ENCODE results near the gene ACOT11. TPM values are rescaled to one million over a fixed set of nuclear protein-coding genes. Genes with fewer than 3 reads are reported as not detected.

The ACOT11 gene
- total and polyA plus RNA-seq, 2 of the 4 experiments (the other 2 are of a cell fraction): 2.5 to 2.7 TPM

DNA sequence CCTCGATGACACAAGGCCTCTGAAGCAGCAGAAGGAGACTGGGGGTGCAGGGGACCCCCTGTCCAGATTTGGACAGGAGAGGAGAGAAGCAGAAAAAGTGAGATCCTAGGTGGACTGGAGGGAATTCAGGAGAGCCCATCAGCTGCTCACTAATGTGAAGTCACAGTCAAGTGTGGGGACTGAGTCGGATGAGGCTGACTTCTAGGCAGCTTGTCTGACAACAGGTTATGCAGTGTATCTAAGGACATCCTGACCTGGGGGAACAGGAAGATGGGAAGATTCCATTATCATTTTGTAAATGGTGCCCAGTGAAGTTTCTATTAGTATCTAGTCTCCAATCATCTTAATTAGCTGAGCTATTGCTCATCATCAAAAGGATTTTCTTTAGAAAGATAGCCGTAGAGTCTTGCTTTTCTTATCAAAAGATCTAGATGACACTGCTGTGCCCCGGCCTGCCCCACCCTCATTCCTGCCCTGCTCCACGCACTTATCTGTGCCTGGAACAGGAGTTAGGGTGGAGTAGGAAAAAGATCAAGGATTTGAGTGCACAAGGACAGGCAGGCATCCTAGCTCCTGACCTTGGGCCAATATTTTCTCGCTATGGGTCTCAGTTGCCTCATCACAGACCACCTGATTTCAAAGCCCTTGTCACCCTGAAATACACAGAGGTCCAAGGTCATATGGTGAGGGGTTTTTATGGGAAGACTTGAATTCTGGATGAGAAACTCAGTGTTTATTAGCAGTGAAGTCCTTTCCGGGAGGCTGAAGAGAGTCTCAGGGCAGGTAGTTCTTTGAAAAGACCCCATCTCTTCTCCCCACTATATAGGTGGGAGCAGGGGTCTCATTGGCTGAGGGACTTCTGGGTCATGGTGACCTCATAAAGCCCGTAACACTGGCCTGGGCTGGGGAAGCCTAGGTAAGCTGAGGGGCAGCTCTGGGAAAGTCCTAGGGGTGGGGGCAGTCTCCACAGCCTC, 93.1 kb downstream of the ACOT11 start, which contains the start of gene MROH7 (continued):
- TF ChIP-seq RAD21 (IDR thresholded peaks at IDR 0.05; ENCODE audit: low read length) (no peak), POLR2A (IDR thresholded peaks at IDR 0.05; ENCODE audit: low read depth, low read length) (no peak)

DNA sequence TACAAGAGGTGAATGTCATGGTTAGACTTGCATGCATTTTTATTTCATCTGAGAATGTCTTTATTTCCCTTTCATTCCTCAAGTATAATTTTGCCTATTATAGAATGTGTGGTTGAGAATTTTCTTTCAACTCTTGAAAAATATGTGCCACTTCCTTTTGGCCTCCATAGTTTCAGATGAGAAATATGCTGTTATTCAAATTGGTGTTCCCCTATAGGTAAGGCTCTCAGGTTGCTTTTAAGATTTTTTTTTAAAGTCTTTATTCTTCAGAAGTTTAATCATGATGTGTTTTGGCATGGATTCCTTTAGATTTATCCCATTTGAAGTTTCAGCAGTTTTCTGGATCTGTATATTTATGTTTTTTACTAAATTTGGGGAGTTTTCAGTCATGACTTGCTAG, 95.7 kb downstream of the ACOT11 start:
- ChIA-PET CTCF (no interaction called here), POLR2A (ENCODE audit: unreplicated experiment) (no interaction called here)
- H4K91ac ChIP-seq (ENCODE audit: insufficient read depth, low read depth, low read length): no peak overlapping the region
- H2AFZ ChIP-seq (replicated peaks; ENCODE audit: low read length, poor library complexity): no peak overlapping the region
- H3K27ac ChIP-seq (ENCODE audit: insufficient read depth, low read length): no peak overlapping the region
- no peaks in the 10 kb centered on the region for H3K36me3 ChIP-seq (ENCODE audit: control insufficient read depth, insufficient read depth, low read length)
- H3K79me1 ChIP-seq (ENCODE audit: low read depth in 1 of 2, low read length in 2 of 2): no peaks in the 10 kb centered on the region
- no peak overlapping the region for H2AK5ac ChIP-seq (ENCODE audit: low read depth, low read length)
- no peak overlapping the region for H2AK9ac ChIP-seq (replicated peaks; ENCODE audit: low read depth, low read length, poor library complexity)
- no peak overlapping the region for H4K8ac ChIP-seq (ENCODE audit: low read depth in 2 of 2, low read length in 2 of 2)
- DNase-seq (no peak), ATAC-seq (ENCODE audit: low read depth) (no peak)
- H3K4me1 ChIP-seq (ENCODE audit: control insufficient read depth, insufficient read depth, low read length): no peaks in the 10 kb centered on the region
- H3K56ac ChIP-seq (ENCODE audit: extremely low read depth, insufficient read depth, low read length): no peak overlapping the region
- in situ Hi-C loops (cut with MboI; ENCODE audit: low sequenced_read_pairs): no loop called here
- peaks cover 20% of the 10 kb centered on the region for H3K27me3 ChIP-seq (ENCODE audit: control insufficient read depth, insufficient read depth, low read length)
- H4K5ac ChIP-seq (ENCODE audit: low read depth, low read length): no peak overlapping the region
- no peak overlapping the region for H3K18ac ChIP-seq (ENCODE audit: low read depth, low read length)
- no peak overlapping the region for H3K4ac ChIP-seq (ENCODE audit: low read depth, low read length)
- H2BK5ac ChIP-seq (ENCODE audit: low read depth, low read length, poor library complexity, severe bottlenecking): no peak overlapping the region
- no peak overlapping the region for H3K4me2 ChIP-seq (ENCODE audit: low read depth, low read length)
- no peak overlapping the region for H2BK20ac ChIP-seq (ENCODE audit: low read depth, low read length)
- no TSS peak for BruUV-seq (replicated peaks)
- H3K14ac ChIP-seq (replicated peaks; ENCODE audit: low read depth, low read length): no peak overlapping the region
- no peak overlapping the region for H2BK15ac ChIP-seq (ENCODE audit: low read depth, low read length)
- H3K23ac ChIP-seq (ENCODE audit: low read depth, low read length): no peak overlapping the region
- no peak overlapping the region for H3K4me3 ChIP-seq (ENCODE audit: insufficient read depth, low read depth, low read length)
- H3K9me1 ChIP-seq (ENCODE audit: insufficient read depth, low read length): no peaks in the 10 kb centered on the region; the same call in 1 of the 2 replicates
- H3K9ac ChIP-seq (ENCODE audit: low read depth, low read length): no peak overlapping the region
- no peak overlapping the region for H2BK120ac ChIP-seq (ENCODE audit: low read depth, low read length)
- intact Hi-C loops (cut with micrococcal nuclease): no loop called here
- H3K9me3 ChIP-seq (ENCODE audit: control insufficient read depth, insufficient read depth, low read length): peaks cover 10% of the 10 kb centered on the region
- no peaks in the 10 kb centered on the region for H4K20me1 ChIP-seq (ENCODE audit: insufficient read depth, low read length)
- dilution Hi-C loops (cut with HindIII; ENCODE audit: low sequenced_read_pairs, unreplicated experiment): no loop called here
- TF ChIP-seq POLR2A (IDR thresholded peaks at IDR 0.05; ENCODE audit: low read depth, low read length): no peak
- TF ChIP-seq FOS (IDR thresholded peaks at IDR 0.05; ENCODE audit: low read depth, low read length): no peak
- TF ChIP-seq MAFK (IDR thresholded peaks at IDR 0.05; ENCODE audit: low read depth, low read length): no peak
- TF ChIP-seq, protein P1, sequence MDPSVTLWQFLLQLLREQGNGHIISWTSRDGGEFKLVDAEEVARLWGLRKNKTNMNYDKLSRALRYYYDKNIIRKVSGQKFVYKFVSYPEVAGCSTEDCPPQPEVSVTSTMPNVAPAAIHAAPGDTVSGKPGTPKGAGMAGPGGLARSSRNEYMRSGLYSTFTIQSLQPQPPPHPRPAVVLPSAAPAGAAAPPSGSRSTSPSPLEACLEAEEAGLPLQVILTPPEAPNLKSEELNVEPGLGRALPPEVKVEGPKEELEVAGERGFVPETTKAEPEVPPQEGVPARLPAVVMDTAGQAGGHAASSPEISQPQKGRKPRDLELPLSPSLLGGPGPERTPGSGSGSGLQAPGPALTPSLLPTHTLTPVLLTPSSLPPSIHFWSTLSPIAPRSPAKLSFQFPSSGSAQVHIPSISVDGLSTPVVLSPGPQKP (IDR thresholded peaks at IDR 0.05; ENCODE audit: borderline replicate concordance, low read depth, low read length): no peak
- TF ChIP-seq NFE2L2 (IDR thresholded peaks at IDR 0.05; ENCODE audit: low read depth, low read length): no peak
- TF ChIP-seq, protein P2, sequence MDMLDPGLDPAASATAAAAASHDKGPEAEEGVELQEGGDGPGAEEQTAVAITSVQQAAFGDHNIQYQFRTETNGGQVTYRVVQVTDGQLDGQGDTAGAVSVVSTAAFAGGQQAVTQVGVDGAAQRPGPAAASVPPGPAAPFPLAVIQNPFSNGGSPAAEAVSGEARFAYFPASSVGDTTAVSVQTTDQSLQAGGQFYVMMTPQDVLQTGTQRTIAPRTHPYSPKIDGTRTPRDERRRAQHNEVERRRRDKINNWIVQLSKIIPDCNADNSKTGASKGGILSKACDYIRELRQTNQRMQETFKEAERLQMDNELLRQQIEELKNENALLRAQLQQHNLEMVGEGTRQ (IDR thresholded peaks at IDR 0.05; ENCODE audit: low read depth, low read length): no peak
- no peak for TF ChIP-seq RAD21 (IDR thresholded peaks at IDR 0.05; ENCODE audit: low read length)
- no peak for TF ChIP-seq CEBPB (IDR thresholded peaks at IDR 0.05; ENCODE audit: low read depth, low read length)
- TF ChIP-seq RFX5 (IDR thresholded peaks at IDR 0.05; ENCODE audit: low read depth, low read length): no peak
- TF ChIP-seq, protein P3, sequence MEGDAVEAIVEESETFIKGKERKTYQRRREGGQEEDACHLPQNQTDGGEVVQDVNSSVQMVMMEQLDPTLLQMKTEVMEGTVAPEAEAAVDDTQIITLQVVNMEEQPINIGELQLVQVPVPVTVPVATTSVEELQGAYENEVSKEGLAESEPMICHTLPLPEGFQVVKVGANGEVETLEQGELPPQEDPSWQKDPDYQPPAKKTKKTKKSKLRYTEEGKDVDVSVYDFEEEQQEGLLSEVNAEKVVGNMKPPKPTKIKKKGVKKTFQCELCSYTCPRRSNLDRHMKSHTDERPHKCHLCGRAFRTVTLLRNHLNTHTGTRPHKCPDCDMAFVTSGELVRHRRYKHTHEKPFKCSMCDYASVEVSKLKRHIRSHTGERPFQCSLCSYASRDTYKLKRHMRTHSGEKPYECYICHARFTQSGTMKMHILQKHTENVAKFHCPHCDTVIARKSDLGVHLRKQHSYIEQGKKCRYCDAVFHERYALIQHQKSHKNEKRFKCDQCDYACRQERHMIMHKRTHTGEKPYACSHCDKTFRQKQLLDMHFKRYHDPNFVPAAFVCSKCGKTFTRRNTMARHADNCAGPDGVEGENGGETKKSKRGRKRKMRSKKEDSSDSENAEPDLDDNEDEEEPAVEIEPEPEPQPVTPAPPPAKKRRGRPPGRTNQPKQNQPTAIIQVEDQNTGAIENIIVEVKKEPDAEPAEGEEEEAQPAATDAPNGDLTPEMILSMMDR (conservative IDR thresholded peaks at IDR 0.05; ENCODE audit: low read depth, low read length): no peak
- no peak for TF ChIP-seq RCOR1 (IDR thresholded peaks at IDR 0.05; ENCODE audit: insufficient replicate concordance, low read length)
- no peak for TF ChIP-seq MXI1 (IDR thresholded peaks at IDR 0.05; ENCODE audit: borderline replicate concordance, low read depth, low read length)
